Stomach smooth muscle (tissue), 2 donors: Measurements from ENCODE around the gene SLPI.

Experiments used
- H3K27ac ChIP-seq: one replicate; pipeline ENCODE4 v1.7.0; 2013; ENCODE audit warnings: mild to moderate bottlenecking, low read length, inconsistent platforms
- H3K27me3 ChIP-seq, 2 donors: one replicate each; pipeline ENCODE4 v1.7.0; 2013; ENCODE audit warnings: low read length in 2 of 2; ENCODE audit not compliant: insufficient read depth in 2 of 2, control insufficient read depth in 1 of 2
- H3K36me3 ChIP-seq, 2 donors: one replicate each; pipeline ENCODE4 v1.7.0; 2013; ENCODE audit warnings: low read length in 2 of 2; ENCODE audit not compliant: control insufficient read depth in 2 of 2, insufficient read depth in 2 of 2
- H3K4me1 ChIP-seq: one replicate; pipeline ENCODE4 v1.7.0; 2013; ENCODE audit warnings: low read length; ENCODE audit not compliant: control insufficient read depth, insufficient read depth
- H3K4me3 ChIP-seq, 2 donors: one replicate each; pipeline ENCODE4 v1.7.0; 2013; ENCODE audit warnings: low read length in 2 of 2
- H3K9ac ChIP-seq, 2 donors: one replicate each; pipeline ENCODE4 v1.7.0; 2013; ENCODE audit warnings: low read length in 2 of 2, mild to moderate bottlenecking in 1 of 2
- H3K9me3 ChIP-seq, 2 donors: one replicate each; pipeline ENCODE4 v1.7.0; 2013; ENCODE audit warnings: low read length in 2 of 2; ENCODE audit not compliant: control insufficient read depth in 2 of 2
- donor health status: healthy.
- donor health status: Pancreatic carcinoma.

SLPI gene

GRCh38 chr20:45292343-45292742 is 38.0 kb upstream of the SLPI start:
- Histone ChIP-seq H3K27me3 (peaks cover 8 to 23% of the 10 kb centered on the region in 2 donors), H3K9ac (no peak overlapping the region), H3K36me3 (no peaks in the 10 kb centered on the region), H3K9me3 (no peaks in the 10 kb centered on the region), H3K27ac (no peak overlapping the region), H3K4me1 (peaks cover 13% of the 10 kb centered on the region), H3K4me3 (no peak overlapping the region)

- no peak overlapping the region for H3K4me3 ChIP-seq
- peaks cover 8 to 22% of the 10 kb centered on the region in 2 donors for H3K27me3 ChIP-seq
- no peaks in the 10 kb centered on the region for H3K36me3 ChIP-seq
- H3K9ac ChIP-seq, result no peak overlapping the region
- H3K9me3 ChIP-seq, result no peaks in the 10 kb centered on the region
- H3K27ac ChIP-seq, result no peak overlapping the region
- H3K4me1 ChIP-seq, result peaks cover 13% of the 10 kb centered on the region
These were observed 37.2 kb upstream of the SLPI start for GRCh38 chr20:45291526-45291925.

- H3K36me3 ChIP-seq, result no peaks in the 10 kb centered on the region
- no peak overlapping the region for H3K27ac ChIP-seq
- peaks cover 13% of the 10 kb centered on the region for H3K4me1 ChIP-seq
- H3K9ac ChIP-seq, result no peak overlapping the region
- H3K4me3 ChIP-seq, result no peak overlapping the region
- H3K9me3 ChIP-seq, result no peaks in the 10 kb centered on the region
- peaks cover 8 to 17% of the 10 kb centered on the region in 2 donors for H3K27me3 ChIP-seq
These were observed 36.5 kb upstream of the SLPI start for GRCh38 chr20:45290677-45291355.

GRCh38 chr20:45289942-45290676 is 35.7 kb upstream of the SLPI start:
- no peak overlapping the region for H3K27ac ChIP-seq
- no peaks in the 10 kb centered on the region for H3K9me3 ChIP-seq
- H3K27me3 ChIP-seq, result peaks cover 5 to 15% of the 10 kb centered on the region in 2 donors
- no peak overlapping the region for H3K4me3 ChIP-seq
- H3K36me3 ChIP-seq, result no peaks in the 10 kb centered on the region
- peaks cover 13% of the 10 kb centered on the region for H3K4me1 ChIP-seq
- H3K9ac ChIP-seq, result no peak overlapping the region

GRCh38 chr20:45288860-45289259 is 34.5 kb upstream of the SLPI start:
- Histone ChIP-seq H3K9ac (no peak overlapping the region), H3K27me3 (peaks cover 2 to 9% of the 10 kb centered on the region in 2 donors), H3K9me3 (no peaks in the 10 kb centered on the region)

GRCh38 chr20:45288376-45288775 is 34.0 kb upstream of the SLPI start:
- H3K9me3 ChIP-seq, result no peaks in the 10 kb centered on the region
- peaks cover 7% of the 10 kb centered on the region for H3K4me1 ChIP-seq
- H3K9ac ChIP-seq, result no peak overlapping the region
- H3K4me3 ChIP-seq, result no peak overlapping the region
- H3K27me3 ChIP-seq, result peaks cover 3 to 7% of the 10 kb centered on the region in 2 donors
- no peak overlapping the region for H3K27ac ChIP-seq
- H3K36me3 ChIP-seq, result no peaks in the 10 kb centered on the region

More at GRCh38 chr20:45288860-45289259, 34.5 kb upstream of the SLPI start:
- H3K4me3 ChIP-seq, result no peak overlapping the region
- H3K27ac ChIP-seq, result no peak overlapping the region
- H3K4me1 ChIP-seq, result peaks cover 12% of the 10 kb centered on the region
- H3K36me3 ChIP-seq, result no peaks in the 10 kb centered on the region

- peaks cover 0 to 12% of the 10 kb centered on the region in 2 donors for H3K27me3 ChIP-seq
- no peak overlapping the region for H3K27ac ChIP-seq
- no peak overlapping the region for H3K4me3 ChIP-seq
These were observed 29.2 kb upstream of the SLPI start for GRCh38 chr20:45283551-45284057.

GRCh38 chr20:45282700-45283550 is 28.6 kb upstream of the SLPI start:
- no peak overlapping the region for H3K27ac ChIP-seq
- peaks cover 0 to 11% of the 10 kb centered on the region in 2 donors for H3K27me3 ChIP-seq
- no peak overlapping the region for H3K9ac ChIP-seq
- H3K9me3 ChIP-seq, result no peaks in the 10 kb centered on the region
- H3K36me3 ChIP-seq, result no peaks in the 10 kb centered on the region
- no peak overlapping the region for H3K4me3 ChIP-seq
- no peaks in the 10 kb centered on the region for H3K4me1 ChIP-seq

More at GRCh38 chr20:45283551-45284057, 29.2 kb upstream of the SLPI start:
- Histone ChIP-seq H3K9me3 (no peaks in the 10 kb centered on the region), H3K36me3 (no peaks in the 10 kb centered on the region), H3K4me1 (no peaks in the 10 kb centered on the region), H3K9ac (no peak overlapping the region)

GRCh38 chr20:45279992-45280391 is 25.6 kb upstream of the SLPI start:
- H3K9me3 ChIP-seq, result no peaks in the 10 kb centered on the region
- no peak overlapping the region for H3K4me3 ChIP-seq
- no peaks in the 10 kb centered on the region for H3K4me1 ChIP-seq
- H3K36me3 ChIP-seq, result no peaks in the 10 kb centered on the region
- H3K27me3 ChIP-seq, result peaks cover 0 to 11% of the 10 kb centered on the region in 2 donors
- H3K27ac ChIP-seq, result no peak overlapping the region
- H3K9ac ChIP-seq, result no peak overlapping the region

- Histone ChIP-seq H3K36me3 (no peaks in the 10 kb centered on the region), H3K4me1 (no peaks in the 10 kb centered on the region), H3K27me3 (peaks cover 3 to 4% of the 10 kb centered on the region in 2 donors), H3K9ac (no peak overlapping the region), H3K9me3 (no peaks in the 10 kb centered on the region), H3K27ac (no peak overlapping the region), H3K4me3 (no peak overlapping the region)
These were observed 21.0 kb upstream of the SLPI start for GRCh38 chr20:45275338-45275737.
